CD4-positive, alpha-beta T cell treated with Interleukin-6 for 4 hours (primary cell): Measurements from ENCODE around the gene RPS6KB2.

ENCODE experiments used
- DNase-seq: peaks from one replicate; pipeline ENCODE4 v3.0.0-alpha.2; 2020; ENCODE audit warnings: mixed read lengths

Gene RPS6KB2

DNA sequence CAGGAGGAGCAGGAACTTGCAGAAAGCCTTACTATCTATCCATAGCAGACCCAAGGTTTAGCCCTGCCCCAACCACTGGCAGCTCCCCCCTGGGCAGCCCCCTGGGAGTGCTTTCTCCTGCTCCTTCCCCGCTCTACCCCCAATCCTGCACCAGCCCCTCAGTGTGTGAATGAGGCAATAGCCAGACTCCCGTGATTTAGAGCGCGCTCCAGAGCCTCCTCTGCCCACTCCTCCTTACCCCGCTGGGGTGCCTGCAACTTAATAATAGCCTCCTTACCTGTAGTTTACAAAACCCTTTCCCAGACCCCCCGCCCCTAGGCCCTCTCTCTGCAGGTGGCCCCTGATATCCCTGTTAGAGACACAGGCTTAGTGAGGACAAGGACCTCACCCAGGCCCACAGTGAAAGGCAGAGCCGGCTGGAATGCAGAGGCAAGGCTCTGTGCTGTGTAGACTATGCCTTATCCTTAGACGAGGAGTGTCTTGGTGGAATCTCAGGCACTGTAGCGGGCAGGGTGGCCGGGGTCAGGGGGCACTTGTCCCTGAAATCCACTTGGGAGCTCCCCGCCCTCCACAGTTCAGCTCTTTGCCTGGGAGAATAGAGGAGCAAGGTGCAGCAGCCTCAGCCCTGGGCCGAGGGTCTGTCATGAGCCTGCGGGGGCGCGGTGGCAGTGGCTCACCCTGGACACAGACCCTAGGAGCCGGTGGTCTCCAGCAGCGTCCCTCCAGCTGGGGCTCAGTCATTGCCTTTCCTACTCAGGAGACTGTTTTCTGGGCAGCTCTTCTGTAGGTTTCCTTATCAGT lies 17.1 kb upstream of the RPS6KB2 start:
- no peak for DNase-seq

DNA sequence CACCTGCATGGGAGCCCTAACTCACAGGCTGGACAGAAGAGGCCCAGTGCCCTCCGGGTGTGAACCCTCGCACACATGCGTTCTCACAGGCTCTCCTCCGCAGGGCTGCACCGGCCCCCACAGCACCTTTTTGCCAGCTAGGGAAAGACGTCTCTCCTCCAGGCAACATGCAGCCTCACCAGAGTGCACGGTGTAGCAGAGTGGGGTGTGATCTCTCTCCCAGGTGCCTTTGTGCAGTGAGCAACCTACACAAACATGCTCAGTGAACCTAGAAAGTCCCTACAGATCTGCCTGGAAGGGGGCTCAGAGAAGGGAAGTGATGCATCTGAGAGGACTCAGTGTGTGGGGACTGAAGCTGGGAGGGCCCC lies 16.5 kb upstream of the RPS6KB2 start:
- DNase-seq: peak; percentile 29

DNA sequence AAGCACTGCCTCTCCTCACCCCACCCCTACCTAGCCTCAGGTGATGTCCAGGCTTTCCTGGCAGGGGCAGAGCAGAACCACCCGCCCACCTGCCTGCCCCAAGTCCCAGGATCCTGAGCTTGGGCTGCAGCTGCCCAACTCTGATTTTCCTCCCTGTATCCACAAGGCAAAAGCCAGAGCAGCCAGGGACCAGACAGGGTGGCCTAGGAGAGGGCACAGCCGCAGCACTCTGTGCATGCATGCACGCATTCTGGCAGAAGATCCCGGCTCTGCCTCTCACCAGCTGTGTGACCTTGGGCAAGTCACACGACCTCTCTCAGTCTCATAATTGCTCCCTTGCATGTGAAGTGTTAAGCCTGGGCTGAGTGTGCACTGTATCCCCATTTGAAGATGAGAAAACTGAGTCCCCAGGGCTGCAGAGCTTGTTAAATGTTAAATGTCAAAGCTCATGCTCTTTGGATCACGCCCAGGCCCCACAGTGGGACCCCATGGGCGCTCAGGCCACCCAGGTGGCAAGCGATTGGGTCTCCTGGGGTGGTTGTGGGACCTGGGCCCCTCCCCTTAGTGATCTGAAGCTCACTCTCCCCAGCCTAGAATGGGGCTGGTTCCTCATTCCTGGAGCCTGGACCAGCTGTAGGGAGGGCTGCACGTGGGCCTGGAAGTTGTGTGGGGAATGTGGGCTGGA lies 15.7 kb upstream of the RPS6KB2 start:
- DNase-seq: no peak

DNA sequence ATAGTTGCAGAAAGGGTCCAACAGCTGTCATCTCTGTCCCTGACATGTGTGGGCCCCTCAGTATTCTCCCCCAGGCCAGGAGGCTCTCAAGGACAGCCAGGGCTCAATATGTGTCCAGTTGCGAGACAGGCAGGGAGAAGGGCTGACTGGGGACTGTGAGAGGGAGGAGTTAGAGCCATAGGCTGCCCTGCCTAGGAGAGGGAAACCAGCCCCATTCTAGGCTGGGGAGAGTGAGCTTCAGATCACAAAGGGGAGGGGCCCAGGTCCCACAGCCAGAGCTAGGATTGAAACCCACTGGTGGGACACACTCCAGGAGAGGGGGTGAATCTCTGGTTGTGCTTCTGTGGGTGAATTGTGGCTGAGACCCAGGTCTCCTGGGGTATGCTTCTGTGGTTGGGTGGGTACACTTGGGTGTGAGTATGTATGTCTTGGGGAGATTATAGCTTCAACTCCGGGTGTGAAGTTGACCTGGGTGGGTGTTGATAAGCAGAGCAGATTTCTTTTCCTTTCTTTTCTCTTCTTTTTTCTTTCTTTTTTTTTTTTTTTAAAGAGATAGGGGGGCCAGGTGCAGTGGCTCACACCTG lies 14.9 kb upstream of the RPS6KB2 start:
- DNase-seq: no peak

DNA sequence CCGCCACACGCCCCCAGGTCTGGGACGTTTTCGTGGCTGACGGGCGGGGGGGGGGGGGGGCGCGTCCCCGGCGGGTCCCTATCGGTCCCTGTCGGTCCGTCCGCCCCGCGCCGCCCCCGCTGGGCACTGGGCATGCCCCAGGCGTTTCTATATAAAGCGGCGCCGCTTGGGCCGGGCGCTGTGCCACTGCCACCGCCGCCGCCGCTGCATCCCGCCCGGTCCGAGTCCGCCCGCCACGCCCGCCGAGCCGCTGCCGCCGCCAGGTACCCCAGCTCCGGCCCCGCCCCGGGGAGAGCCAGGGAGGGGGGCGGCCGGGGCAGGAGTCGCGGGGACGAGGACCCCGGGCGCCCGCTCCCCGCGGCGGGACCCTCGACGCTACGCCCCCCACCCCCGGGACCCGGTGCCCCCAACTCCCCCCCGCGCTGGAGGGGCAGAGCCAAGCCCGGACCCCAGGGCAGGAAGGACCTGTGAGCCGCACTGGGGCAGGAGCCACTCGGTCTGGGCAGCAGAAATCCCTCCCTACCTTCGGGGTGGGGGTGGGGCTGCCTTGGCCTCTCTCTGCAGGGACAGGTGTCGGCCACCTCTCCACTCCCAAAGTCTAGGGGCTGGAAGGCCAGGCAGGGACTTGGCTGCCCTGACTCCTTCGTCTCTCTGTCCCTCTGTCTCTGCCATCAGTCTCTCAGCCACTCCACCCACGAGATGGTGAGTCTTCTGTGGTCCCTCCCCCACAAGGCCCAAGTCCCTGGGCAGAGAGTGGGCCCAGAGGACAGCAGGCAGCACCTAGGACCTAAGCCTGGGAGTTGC lies 12.6 kb upstream of the RPS6KB2 start, which contains the start of gene CARNS1:
TSS of gene CARNS1 (plus strand) at position 178 of the 804 bp plus-strand sequence. CDS start at position 700, 522 bp downstream.
- peak; percentile 45 for DNase-seq

DNA sequence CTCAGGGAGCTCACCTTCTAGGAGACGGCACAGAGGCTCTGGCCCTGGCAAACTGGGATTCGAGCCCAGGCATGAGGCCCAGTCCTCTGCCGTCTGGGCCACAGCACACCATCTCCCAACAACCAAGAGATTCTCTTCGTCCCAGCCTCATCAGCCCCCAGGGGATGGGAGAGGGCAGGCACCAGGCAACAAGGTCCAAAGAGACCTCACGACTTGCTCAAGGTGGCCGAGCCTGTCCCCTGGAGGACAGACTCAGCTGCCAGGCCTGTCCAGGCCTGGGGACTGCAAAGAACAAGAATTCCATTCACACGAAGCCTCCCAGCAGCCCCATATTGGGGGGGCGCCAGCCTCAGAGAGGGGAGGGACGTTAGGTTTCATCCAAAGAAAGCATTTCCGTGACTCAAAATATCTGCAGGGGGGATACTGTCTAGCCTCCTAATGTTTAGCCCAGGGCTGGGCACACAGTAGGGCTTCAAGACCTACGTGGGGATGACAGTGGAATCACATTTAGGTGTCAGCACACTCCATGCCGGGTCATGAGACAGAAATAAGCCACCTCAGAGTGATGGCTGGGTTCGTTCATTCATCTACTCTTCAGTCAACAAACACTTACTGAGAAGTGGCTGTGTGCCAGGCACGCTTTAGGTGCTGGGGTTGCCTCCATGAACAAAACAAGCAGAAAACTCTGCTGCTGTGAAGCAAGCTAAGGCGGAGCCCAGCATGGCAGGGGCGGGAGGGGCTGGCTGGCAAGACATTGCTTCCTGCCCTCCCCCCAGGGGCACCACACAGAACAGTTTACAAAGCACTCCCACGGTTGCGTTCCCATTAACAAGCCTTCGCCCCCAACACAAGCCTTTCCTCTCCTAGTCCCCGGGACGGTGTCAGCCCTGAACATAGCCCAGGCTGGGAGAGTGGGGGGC lies 11.6 kb upstream of the RPS6KB2 start:
- DNase-seq: peak; percentile 93

DNA sequence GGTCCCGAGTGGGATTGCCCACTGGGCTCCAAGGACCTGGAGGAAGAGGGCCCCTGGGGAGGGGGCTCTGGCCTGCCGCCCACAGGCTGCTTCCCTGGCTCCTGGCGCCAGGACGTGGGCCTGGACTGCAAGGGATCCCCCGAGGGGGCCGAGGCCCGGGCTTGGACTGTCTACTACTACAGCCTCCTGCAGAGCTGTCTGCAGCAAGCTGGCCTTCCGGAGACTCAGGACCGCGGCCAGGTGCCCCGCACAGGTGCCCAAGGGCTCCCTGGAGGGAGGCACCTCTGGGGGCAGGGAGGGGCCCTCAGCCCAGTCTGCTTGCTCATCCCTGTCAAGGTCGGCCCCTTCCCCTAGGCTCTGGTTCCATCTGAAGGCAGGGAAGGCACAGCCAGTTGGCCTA lies 10.9 kb upstream of the RPS6KB2 start:
- peak; percentile 2 for DNase-seq

DNA sequence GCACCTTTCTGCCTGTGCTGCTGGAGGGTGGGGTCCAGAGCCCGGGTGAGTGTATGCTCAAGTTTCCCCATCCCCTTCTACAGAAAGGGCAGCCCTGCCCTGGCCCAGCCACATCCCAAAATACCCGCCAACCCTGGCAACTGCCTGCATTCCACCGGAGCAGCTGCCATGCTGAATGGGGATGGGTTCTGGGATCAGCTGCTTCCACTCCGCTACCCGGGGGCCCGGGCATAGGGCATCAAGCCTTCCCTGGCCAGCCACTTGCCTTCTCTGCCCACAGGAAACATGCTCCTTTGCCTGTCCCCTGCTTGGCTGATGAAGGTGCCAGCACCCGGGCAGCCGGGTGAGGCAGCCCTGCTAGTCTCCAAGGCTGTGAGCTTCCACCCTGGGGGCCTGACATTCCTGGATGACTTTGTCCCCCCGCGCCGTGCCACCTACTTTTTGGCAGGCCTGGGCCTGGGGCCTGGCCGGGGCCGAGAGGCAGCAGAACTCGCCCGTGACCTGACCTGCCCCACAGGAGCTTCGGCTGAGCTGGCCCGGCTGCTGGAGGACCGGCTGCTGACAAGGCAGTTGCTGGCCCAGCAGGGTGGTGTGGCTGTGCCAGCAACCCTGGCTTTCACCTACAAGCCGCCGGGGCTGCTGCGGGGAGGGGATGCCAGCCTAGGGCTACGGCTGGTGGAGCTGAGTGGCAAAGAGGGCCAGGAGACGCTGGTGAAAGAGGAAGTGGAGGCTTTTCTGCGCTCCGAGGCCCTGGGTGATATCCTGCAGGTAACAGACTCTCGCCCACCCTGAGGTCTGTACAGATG lies 9.6 kb upstream of the RPS6KB2 start:
- peak; percentile 68 for DNase-seq

DNA sequence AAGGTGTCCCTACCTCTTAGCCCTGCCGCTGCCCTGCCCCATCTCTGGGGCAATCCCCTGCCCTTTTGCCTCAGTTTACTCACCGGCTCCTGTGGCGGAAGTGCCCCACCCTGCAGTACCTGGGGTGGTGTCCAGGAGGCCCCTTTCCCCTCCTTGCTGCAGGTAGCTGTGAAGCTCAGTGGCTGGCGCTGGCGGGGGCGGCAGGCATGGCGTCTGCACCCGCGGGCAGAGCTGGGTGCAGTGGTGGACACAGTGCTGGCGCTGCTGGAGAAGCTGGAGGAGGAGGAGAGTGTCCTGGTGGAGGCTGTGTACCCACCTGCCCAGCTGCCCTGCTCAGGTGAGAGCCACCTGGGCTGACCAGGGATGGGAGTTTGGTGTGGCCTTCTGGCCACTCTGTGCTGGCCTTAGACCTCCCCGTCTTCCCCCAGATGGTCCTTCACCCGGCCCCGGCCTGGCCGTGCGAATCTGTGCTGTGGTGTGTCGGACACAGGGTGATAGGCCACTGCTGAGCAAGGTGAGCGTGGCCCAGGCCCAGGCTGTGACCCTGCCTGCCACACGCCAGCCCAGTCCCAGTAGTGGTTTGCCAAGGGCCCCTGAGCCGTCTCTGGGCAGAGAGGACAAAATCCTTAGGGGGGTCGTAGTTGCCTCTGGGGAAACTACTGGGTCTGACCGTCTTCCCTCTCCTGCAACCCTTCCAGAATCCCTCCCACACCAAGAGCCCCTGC lies 8.8 kb upstream of the RPS6KB2 start:
- DNase-seq: peak; percentile 5

DNA sequence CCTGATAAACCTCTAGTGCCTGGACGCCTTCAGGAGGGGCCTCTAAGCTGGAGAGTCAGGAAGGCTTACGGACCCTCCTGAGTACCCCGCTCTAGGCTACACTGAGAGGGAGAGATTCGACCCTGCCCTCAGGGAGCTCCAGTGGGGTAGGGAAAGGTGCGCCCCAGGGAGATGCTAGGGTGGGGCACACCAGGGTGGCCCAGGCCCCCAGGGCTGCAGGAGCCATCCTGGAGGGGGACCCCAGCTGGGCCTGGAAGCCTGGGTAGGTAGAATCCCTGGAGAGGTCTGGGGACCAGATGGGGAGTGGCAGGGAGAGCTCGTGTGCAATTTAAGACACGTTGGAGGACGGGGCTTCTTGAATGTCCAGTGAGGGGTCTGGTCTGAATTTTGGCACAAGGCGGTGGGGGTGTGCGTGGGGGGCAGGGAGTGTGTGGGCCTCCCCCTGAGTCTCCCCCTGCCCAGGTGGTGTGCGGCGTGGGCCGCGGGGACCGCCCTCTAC lies 8.1 kb upstream of the RPS6KB2 start:
- DNase-seq: peak; percentile 1

DNA sequence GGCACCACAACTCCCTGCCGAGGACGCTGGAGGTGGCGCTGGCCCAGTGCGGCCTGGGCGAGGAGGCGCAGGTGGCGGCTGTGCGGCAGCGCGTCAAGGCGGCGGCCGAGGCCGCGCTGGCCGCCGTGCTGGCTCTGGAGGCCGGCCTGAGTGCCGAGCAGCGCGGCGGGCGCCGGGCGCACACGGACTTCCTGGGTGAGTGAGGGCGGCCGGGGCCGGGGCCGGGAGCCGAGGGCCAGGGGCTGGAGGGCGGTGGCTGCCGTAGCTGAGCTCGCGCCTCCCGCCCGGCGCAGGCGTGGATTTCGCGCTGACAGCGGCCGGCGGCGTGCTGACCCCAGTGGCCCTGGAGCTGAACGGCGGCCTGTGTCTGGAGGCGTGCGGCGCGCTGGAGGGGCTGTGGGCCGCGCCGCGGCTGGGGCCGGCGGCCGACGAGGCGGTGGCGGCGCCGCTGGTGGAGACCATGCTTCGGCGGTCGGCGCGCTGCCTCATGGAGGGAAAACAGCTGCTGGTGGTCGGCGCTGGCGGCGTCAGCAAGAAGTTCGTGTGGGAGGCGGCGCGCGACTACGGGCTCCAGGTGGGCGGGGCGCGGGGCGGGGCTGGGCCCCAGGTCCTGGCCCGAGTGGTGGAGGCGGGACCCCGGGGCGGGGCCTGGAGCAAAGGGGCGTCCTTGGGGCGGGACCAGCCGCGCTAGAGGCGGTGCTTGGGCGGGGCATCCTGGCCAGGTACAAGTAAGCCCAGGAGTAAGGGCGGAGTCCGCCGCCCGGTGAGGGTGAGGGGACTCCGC lies 7.5 kb upstream of the RPS6KB2 start:
- peak; percentile 99 for DNase-seq

DNA sequence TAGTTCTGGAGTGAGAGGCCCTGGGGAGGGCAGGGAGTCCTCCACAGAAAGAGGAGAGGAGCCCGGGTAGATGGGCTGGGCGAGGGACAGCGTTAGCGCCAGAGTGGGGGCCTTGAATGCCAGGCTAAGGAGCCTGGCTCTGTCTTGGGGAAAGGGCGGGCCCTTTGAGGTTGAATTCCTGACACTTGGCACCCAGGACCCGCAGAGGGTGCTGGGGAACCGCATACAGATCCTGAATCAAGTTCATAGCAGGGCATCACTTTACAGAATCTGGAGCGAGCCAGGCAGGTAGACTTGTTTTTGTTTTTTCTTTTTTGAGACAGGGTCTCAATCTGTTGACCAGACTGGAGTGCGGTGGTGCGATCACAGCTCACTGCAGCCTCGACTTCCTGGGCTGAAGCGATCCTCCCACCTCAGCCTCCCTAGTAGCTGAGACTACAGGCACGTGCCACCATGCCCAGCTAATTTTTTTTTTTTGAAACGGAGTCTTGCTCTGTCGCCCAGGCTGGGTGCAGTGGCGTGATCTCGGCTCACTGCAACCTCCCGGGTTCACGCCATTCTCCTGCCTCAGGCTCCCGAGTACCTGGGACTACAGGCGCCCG lies 6.8 kb upstream of the RPS6KB2 start:
- no peak for DNase-seq

DNA sequence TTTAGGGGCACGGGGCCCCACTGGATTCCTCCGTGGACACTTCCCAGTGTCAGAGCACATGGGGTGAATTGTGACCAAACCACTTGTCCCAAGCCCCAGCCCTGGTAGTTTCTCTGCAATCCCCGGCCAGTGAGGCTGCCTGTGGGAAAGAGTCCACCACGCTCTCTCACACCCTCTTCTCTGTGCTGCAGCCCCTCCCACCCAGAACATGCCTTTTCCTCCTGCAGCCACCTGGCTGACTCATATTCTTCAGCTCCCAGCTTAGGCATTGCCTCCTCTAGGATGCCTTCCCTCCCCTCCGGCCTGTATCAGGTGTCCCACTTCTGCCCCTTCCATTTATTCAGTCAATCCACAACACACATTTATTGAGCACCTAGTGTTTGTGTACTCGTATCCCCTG lies 5.4 kb upstream of the RPS6KB2 start:
- DNase-seq: no peak

DNA sequence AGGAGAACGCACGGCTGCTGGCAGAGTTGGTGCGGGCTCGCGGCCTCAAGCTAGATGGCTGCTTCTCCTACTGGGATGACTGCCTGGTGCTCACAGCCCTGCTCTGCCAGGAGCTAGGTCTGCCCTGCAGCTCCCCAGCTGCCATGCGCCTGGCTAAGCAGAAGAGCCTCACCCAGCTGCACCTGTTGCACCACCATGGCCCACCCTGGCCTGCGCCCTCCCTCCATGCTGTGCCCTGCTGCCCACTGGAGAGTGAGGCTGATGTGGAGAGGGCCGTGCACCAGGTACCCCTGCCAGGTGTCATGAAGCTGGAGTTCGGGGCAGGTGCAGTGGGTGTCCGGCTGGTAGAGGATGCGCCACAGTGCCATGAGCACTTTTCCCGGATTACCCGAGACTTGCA lies 4.8 kb upstream of the RPS6KB2 start:
- DNase-seq: no peak

DNA sequence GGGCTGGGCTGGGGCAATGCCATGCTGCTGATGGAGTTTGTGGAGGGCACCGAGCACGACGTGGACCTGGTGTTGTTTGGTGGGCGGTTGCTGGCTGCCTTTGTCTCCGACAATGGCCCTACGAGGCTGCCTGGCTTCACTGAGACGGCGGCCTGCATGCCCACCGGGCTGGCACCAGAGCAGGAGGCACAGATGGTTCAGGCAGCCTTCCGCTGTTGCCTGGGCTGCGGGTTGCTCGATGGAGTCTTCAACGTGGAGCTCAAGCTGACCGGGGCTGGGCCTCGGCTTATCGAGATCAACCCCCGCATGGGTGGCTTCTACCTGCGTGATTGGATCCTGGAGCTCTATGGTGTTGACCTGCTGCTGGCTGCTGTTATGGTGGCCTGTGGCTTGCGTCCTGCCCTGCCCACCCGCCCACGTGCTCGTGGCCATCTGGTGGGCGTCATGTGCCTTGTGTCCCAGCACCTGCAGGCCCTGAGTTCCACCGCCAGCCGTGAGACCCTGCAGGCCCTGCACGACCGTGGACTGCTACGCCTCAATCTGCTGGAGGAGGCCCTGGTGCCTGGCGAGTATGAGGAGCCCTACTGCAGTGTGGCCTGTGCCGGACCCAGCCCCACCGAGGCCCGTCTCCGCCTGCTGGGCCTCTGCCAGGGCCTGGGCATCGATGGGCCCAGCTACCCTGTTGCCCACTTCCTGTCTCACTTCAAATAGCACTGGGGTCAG lies 4.2 kb upstream of the RPS6KB2 start:
- no peak for DNase-seq

DNA sequence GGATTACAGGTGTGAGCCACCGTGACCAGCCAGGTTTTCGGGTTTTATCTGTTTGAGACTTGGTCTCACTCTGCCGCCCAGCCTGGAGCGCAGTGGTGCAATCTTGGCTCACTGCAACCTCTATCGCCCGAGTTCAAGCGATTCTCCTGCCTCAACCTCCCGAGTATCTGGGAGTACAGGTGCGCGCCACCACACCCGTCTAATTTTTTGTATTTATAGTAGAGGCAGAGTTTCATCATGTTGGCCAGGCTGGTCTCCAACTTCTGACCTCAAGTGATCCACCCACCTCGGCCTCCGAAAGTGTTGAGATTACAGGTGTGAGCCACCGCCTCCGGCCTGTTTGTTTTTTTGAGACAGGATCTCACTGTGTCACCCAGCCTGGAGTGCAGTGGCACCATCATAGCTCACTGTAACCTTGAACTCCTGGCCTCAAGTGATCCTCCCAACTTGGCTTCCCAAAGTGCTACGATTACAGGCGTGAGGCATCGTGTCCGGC lies 882 bp upstream of the RPS6KB2 start:
- DNase-seq: peak; percentile 15

DNA sequence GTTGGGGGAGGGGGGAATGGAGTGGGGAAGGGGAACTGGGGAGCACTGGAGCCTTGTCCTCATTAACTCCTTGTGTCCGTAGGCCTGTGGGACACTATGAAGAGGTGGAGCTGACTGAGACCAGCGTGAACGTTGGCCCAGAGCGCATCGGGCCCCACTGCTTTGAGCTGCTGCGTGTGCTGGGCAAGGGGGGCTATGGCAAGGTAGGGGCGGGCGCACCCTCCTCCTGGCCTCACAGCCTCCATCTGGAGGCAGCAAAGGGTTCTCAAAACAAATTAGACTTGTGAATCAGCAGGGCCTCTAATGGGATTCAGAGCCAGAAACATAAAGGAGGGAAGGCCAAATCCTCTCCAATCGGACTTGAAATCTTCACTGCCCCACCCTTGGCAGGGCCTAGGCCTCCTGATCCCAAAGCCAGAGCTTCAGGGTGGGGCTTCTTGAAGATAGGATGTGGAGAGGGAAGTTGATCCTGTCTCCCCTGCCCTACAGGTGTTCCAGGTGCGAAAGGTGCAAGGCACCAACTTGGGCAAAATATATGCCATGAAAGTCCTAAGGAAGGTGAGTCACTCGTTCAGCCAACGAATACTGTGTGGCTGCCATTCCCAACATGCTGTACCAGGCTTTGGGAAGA lies 859 bp downstream of the RPS6KB2 start:
- DNase-seq: peak; percentile 3

DNA sequence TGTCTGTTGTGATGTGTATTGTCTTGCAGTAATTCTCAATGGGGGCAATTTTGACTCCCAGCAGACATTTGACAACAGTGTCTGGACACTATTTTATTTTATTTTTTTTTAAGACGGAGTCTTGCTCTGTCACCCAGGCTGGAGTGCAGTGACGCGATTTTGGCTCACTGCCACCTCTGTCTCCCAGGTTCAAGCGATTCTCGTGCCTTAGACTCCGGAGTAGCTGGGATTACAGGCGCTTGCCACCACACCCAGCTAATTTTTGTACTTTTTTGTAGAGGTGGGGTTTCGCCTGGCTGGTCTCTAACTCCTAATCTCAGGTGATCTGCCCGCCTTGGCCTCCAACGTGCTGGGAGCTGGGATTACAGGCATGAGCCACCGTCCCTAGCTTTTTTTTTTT lies 1.4 kb downstream of the RPS6KB2 start:
- no peak for DNase-seq
